Stomach (tissue), 9 donors: ENCODE measurements around the gene SPI1. TPM values are rescaled to one million over a fixed set of nuclear protein-coding genes. Genes with fewer than 3 reads are reported as not detected.

ENCODE experiments used
- DNase-seq, 2 donors: peaks; one replicate each; pipeline versions ENCODE4 v3.0.0 to v3.0.0-alpha.2; 2013 to 2019
- H3K27ac ChIP-seq, 5 donors: fragments of 200-600 bp in 4 of 5; sonication (generic) in 4 of 5; one replicate each; pipeline ENCODE4 v1.5.1; 2013 to 2019; ENCODE audit warnings: mild to moderate bottlenecking in 1 of 5, moderate library complexity in 1 of 5
- H3K27me3 ChIP-seq, 3 donors: fragments of 200-600 bp; sonication (generic); one replicate each; pipeline ENCODE4 v1.5.1; 2017 to 2019; ENCODE audit warnings: mixed run types in 1 of 3
- H3K36me3 ChIP-seq, 4 donors: fragments of 200-600 bp; sonication (generic); 1 replicate in 3 of 4; 2 replicates in 1 of 4; pipeline ENCODE4 v1.5.1; 2016 to 2019
- H3K4me1 ChIP-seq, 4 donors: fragments of 200-600 bp; sonication (generic); one replicate each; pipeline ENCODE4 v1.5.1; 2016 to 2019
- H3K4me3 ChIP-seq, 4 donors: fragments of 200-600 bp; sonication (generic) in 3 of 4; one replicate each; pipeline ENCODE4 v1.5.1; 2016 to 2019; ENCODE audit warnings: mild to moderate bottlenecking in 1 of 4
- H3K9me3 ChIP-seq, 4 donors: fragments of 200-600 bp; sonication (generic); one replicate each; pipeline ENCODE4 v1.5.1; 2016 to 2019
- CTCF ChIP-seq, 7 experiments: fragments of 450-650 bp in 4 of 7; fragments of 200-600 bp in 3 of 7; sonication (generic) in 3 of 7; IDR thresholded peaks; one replicate each; pipeline ENCODE4 v1.5.1; 2016 to 2019; ENCODE audit warnings: antibody characterized with exemption in 7 of 7, control low read depth in 2 of 7, mild to moderate bottlenecking in 1 of 7
- EP300 ChIP-seq: sonication (generic); formaldehyde crosslinking; IDR thresholded peaks from one replicate; pipeline ENCODE4 v1.6.1; 2017; ENCODE audit warnings: antibody characterized with exemption
- POLR2A ChIP-seq, 4 donors: fragments of 450-650 bp; IDR thresholded peaks; one replicate each; pipeline ENCODE4 v1.6.1; 2016; ENCODE audit warnings: antibody characterized with exemption in 4 of 4, control low read depth in 2 of 4, mild to moderate bottlenecking in 1 of 4, moderate library complexity in 1 of 4
- POLR2AphosphoS5 ChIP-seq, 3 donors: sonication (generic); formaldehyde crosslinking; IDR thresholded peaks; one replicate each; pipeline ENCODE4 v1.6.1; 2016; ENCODE audit warnings: antibody characterized with exemption in 3 of 3
- WGBS, 5 donors: extraction: QIAGEN DNeasy Blood & Tissue Kit in 3 of 5; methylation state at CpG; one replicate each; pipeline versions ENCODE4 v1.1.5 to v1.1.7; 2013 to 2018; 5-methylcytosine and 5-hydroxymethylcytosine counted together
- intact Hi-C: fragments of 100-400 bp; cut with DNase I; formaldehyde crosslinking; loops from one replicate; pipeline ENCODE4 v1.15.1; 2023; ENCODE audit warnings: low total_unique reads
- polyA plus RNA-seq, 3 donors: library from polyadenylated mRNA; stranded (reverse); fragments of 200-250 nt; gene quantifications; one replicate each; pipeline ENCODE4 v1.2.3, GENCODE V29; 2013
- total RNA-seq, 5 donors: library from RNA; depleted of rRNA; stranded (reverse); fragments of >200 nt; gene quantifications; one replicate each; pipeline versions ENCODE4 v1.1.0 to v1.2.3, GENCODE V29; 2014 to 2016
- donor health status: healthy with polysubstance abuse.
- donor health status: Bipolar disorder and iron deficiency.
- donor health status: healthy.

SPI1 gene
- total and polyA plus RNA-seq, 8 donors = 2.6 to 24.3 (median 8.2) TPM

GRCh38 chr11:47391077-47391583 is 12.8 kb upstream of the SPI1 start:
- Histone ChIP-seq H3K9me3 (no peaks in the 10 kb centered on the region), H3K4me3 (no peak overlapping the region), H3K4me1 (peaks cover 0 to 24% (median 4%) of the 10 kb centered on the region in 4 donors), H3K27me3 (no peaks in the 10 kb centered on the region), H3K36me3 (no peaks in the 10 kb centered on the region), H3K27ac (peak overlapping the region in 3 of 5 donors; percentile 44 to 90 (median 85))
- peak in 1 of 2 donors; percentile 42 for DNase-seq
- no peak for TF ChIP-seq CTCF (IDR thresholded peaks at IDR 0.05)
- no peak for TF ChIP-seq EP300
- TF ChIP-seq POLR2AphosphoS5 (IDR thresholded peaks at IDR 0.05) = no peak
- no peak for TF ChIP-seq POLR2A (IDR thresholded peaks at IDR 0.05)
- intact Hi-C loops = no loop called here
- 76 to 83% (median 78%) methylated on average over 11 of the region's 11 CpGs for WGBS, 5 donors

DNA sequence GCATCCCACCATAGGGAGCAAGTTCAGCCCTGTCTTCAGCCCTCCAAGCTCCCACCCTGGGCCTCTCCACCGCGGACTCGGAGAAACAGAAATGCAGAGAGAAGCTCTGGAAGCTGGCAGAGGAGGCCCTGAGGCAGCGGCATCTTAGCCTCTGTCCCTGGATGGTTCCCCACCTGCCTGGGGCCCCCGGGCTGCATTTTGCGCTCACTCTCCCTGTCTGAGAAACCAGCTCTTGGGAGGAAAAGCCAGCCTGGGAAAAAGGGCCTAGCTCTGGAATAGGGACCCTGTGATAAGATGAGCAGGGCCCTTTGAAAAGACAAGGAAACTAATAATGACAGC is 12.0 kb upstream of the SPI1 start:
- no peak for DNase-seq
- Histone ChIP-seq H3K4me3 (no peak overlapping the region), H3K27ac (peak overlapping the region in 3 of 5 donors; percentile 44 to 90 (median 85)), H3K9me3 (no peaks in the 10 kb centered on the region), H3K36me3 (no peaks in the 10 kb centered on the region), H3K4me1 (peaks cover 0 to 24% (median 2%) of the 10 kb centered on the region in 4 donors), H3K27me3 (no peaks in the 10 kb centered on the region)
- no peak for TF ChIP-seq POLR2A (IDR thresholded peaks at IDR 0.05)
- TF ChIP-seq EP300 = no peak
- no peak for TF ChIP-seq CTCF (IDR thresholded peaks at IDR 0.05)
- intact Hi-C loops = no loop called here
- 93 to 100% (median 97%) methylated on average over 2 to 6 of the region's 6 CpGs for WGBS, 5 donors

DNA sequence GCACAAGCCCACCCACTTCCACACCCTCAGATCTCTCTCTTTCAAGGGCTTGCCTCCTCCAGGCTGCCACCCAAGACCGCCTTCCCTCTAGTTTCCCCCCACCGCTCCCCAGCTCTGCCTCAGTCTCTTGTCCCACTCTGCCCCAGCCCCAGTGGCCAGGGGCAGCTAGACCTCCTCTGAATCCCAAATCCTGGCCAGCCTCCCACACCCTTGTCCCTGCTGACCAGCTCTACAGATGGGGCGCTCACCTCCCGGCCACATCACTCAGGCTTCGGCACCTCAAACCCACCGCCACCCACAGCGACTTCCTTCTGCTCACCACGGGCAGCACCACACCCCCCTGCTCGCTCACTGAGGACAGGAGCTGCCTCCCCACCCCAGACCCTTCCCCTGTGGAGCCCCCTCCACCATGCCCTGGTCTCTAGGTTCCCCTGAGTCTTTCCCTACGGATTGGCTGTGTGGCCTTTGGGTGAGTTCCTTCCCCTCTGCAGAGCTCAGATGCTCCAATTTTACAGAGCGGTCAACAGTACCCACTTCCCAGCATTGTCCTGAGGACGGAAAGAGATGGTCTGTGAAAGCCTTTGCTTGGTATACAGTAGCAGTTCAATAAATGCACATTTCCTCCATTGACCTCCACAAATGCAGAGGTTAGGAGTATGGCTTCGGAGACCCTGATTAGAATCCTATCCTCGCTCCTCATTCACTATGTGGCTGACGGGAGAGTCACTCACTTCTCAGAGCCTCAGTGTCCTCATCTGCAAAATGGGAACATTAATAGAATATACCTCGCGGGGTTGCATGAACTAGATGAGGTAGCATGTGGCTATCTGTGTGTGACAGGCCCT is 11.5 kb upstream of the SPI1 start:
- TF ChIP-seq CTCF (IDR thresholded peaks at IDR 0.05) (no peak), EP300 (no peak), POLR2A (IDR thresholded peaks at IDR 0.05) (no peak), POLR2AphosphoS5 (IDR thresholded peaks at IDR 0.05) (no peak)
- DNase-seq = peak in 1 of 2 donors; percentile 12
- 86 to 90% (median 88%) methylated on average over 17 of the region's 17 CpGs for WGBS, 5 donors
- Histone ChIP-seq H3K27me3 (no peaks in the 10 kb centered on the region), H3K27ac (peak overlapping the region in 2 of 5 donors; percentile 85 to 90), H3K9me3 (no peaks in the 10 kb centered on the region), H3K4me3 (no peak overlapping the region), H3K36me3 (no peaks in the 10 kb centered on the region), H3K4me1 (peaks cover 0 to 24% (median 0%) of the 10 kb centered on the region in 4 donors)
- intact Hi-C loops = no loop called here

- H3K36me3 ChIP-seq = no peaks in the 10 kb centered on the region
- DNase-seq = no peak
- TF ChIP-seq POLR2A (IDR thresholded peaks at IDR 0.05) (no peak), EP300 (no peak)
- 73 to 85% (median 80%) methylated on average over 24 to 28 of the region's 28 CpGs for WGBS, 5 donors
- H3K27me3 ChIP-seq = no peaks in the 10 kb centered on the region
- H3K9me3 ChIP-seq = no peaks in the 10 kb centered on the region
- intact Hi-C loops = no loop called here
- H3K27ac ChIP-seq = peak overlapping the region in 2 of 5 donors; percentile 85 to 90
- H3K4me3 ChIP-seq = no peak overlapping the region
- peaks cover 0 to 24% (median 0%) of the 10 kb centered on the region in 4 donors for H3K4me1 ChIP-seq
Observed at GRCh38 chr11:47388697-47389576, 10.6 kb upstream of the SPI1 start.
